22Rv1 (cell line): ENCODE measurements around the gene SENP3.

ENCODE experiments used
- ZFX ChIP-seq: fragments of 450-650 bp; IDR thresholded peaks from 2 replicates; pipeline ENCODE4 v1.6.1; 2017; ENCODE audit warnings: antibody characterized with exemption, borderline replicate concordance
- TF ChIP-seq, protein P1 (sequence below): fragments of 450-650 bp; IDR thresholded peaks from 2 replicates; pipeline ENCODE4 v1.5.1; 2017; ENCODE audit warnings: mild to moderate bottlenecking

DNA sequence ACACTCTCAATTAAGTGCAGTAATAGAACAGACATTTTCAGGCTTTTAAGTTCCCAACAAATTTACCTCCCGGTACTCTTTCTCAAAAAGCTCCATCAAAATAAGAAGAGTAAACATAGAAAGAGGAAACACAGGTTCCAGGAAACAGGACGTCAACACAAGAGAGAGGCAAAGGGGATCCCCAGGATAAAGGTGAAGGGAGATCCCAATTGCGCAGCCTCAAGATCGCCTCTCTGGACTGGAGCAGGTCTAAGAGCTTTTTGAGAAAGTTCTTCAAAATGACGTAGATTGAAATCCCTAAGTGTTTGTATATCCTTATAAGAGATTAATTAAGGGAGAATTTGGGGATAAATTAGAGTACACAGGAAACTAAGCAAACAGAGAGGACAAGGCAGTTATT, 56.9 kb downstream of the SENP3 start:
- TF ChIP-seq, protein P1, sequence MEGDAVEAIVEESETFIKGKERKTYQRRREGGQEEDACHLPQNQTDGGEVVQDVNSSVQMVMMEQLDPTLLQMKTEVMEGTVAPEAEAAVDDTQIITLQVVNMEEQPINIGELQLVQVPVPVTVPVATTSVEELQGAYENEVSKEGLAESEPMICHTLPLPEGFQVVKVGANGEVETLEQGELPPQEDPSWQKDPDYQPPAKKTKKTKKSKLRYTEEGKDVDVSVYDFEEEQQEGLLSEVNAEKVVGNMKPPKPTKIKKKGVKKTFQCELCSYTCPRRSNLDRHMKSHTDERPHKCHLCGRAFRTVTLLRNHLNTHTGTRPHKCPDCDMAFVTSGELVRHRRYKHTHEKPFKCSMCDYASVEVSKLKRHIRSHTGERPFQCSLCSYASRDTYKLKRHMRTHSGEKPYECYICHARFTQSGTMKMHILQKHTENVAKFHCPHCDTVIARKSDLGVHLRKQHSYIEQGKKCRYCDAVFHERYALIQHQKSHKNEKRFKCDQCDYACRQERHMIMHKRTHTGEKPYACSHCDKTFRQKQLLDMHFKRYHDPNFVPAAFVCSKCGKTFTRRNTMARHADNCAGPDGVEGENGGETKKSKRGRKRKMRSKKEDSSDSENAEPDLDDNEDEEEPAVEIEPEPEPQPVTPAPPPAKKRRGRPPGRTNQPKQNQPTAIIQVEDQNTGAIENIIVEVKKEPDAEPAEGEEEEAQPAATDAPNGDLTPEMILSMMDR: no peak
- TF ChIP-seq ZFX: no peak
